GM18507 (cell line): ENCODE data around the gene PYY.
"Not testable (repeated sequence)": the region's sequence is repeated elsewhere in the genome, so short reads cannot be mapped to it uniquely, and the experiment has no call there.

Experiments used
- DNase-seq: peaks from one replicate; pipeline ENCODE4 v3.0.0; 2011; ENCODE audit warnings: low read depth; ENCODE audit not compliant: insufficient read length; ENCODE audit errors: extremely low spot score
- FAIRE-seq: peaks from 2 replicates; lab custom pipeline; 2011; peaks lifted over from hg19 to GRCh38; lab: Jason Lieb, UNC

PYY gene

GRCh38 chr17:43953746-43954145, at the start of gene PYY:
TSS of gene PYY (minus strand) at chr17:43953940. CDS start at chr17:43953483, 457 bp downstream.
- no peak for FAIRE-seq

DNA sequence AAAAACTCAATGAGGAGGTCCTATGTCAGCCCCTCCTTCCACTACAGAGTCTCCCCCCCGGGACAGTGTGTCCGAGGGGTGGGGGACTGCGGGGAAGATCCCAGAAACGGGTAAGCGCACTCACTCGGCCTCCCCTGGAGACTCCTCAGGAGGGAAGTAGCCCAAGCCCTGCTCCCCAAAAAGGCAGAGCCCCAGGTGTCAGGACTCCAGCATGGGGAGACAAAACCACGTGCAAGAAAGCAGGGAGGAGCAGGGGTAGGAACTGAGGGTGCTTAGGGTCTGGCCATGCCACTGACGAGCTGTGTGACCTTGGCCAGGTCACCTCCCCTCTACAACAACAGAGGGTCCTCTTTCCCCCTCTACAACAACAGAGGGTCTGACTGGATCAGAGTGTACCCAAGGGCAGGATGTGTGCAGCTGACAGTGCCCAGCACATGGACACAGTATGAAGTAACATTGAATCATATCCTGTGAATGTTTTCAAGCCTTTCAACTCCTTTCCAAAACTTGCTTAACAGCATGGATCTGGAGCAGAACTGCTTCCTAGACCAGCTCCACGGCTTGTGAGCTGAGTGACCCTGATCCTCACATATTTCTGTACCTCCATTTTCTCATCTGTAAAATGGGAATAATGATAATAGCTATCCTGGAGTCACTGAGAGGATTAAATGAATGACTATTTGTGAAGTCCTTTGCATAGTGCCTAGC, 48.6 kb upstream of the PYY start:
- no peak for FAIRE-seq
- DNase-seq: no peak

More at GRCh38 chr17:43953746-43954145, at the start of gene PYY:
- no peak for DNase-seq

- DNase-seq (no peak), FAIRE-seq (no peak)
Measured at GRCh38 chr17:44001461-44001920, 47.8 kb upstream of the PYY start.

DNA sequence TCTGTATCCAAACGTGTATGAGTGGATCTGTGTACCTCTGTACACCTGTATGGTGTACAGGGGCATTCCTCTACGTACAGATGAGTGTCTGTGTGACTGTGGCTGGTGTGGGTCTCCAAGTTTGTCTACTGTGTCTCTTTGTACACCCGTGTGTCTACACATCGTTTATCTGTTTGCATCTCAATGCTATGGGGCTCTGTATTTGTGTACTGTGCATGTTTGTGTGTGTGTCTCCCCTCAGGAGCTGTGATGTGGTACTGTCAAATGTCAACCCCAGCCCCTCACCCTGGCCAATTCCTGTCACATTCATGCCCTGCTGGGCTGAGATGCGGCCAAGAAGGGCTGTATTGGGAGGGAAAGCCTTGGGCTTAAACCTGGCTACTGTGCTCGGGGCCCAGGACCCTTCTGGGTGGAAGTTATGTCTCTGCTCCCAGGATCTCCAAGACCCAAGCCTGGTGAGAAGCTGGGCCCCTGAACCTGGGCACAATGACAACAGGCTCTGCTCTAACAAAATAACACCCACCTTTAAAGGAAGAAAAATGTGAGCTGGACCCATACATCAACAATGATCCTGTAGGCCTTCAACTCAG, 47.2 kb upstream of the PYY start:
- DNase-seq (no peak), FAIRE-seq (no peak)

DNA sequence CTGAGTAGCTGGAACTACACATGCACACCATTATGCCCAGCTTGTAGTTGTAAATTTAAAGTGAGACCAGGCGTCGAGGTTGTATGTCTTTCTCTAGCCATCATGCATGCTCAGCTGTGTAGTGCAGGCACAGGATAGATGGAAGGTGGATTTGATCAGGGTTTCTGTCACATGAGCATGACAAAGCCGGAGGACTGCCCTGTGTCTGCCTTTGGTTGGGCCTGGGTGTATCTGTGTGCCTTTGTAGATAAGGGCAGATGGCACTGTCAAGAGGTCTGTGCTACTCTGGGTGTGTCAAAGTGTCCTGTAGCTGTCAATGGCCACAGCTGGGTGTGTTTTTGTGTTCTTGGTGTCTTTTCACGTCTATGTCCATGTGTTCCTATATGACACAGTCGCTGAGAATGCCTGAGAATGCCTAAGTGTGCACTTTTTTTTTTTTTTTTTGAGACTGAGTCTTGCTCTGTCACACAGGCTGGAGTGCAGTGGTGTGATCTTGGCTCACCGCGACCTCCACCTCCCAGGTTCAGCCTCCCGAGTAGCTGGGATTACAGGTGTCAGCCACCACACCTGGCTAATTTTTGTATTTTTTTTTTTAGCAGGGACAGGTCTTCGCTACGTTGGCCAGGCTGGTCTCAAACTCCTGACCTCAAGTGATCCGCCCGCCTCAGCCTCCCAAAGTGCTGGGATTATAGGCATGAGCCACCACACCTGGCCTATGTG, 46.6 kb upstream of the PYY start:
- DNase-seq (no peak), FAIRE-seq (no peak)

GRCh38 chr17:43999024-43999423, 45.3 kb upstream of the PYY start:
- no peak for DNase-seq
- FAIRE-seq: no peak

DNA sequence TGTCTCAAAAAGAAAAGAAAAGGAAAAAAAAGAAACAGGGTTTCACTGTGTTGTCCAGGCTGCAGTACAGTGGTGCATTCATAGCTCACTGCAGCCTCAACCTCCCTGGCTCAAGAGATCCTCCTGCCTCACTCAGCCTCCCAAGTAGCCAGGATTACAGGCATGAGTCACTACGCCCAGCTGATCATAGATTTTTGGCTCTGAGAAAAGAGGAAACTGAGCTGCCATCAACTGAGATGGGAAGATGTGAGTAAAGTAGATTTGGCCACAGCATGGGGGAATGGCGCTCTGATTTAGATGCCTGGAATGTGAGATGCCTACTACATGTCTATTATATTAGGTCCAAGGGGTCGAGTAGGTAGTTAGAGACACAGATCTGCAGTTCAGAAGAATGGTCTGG, 44.8 kb upstream of the PYY start:
- DNase-seq: no peak
- FAIRE-seq: no peak

DNA sequence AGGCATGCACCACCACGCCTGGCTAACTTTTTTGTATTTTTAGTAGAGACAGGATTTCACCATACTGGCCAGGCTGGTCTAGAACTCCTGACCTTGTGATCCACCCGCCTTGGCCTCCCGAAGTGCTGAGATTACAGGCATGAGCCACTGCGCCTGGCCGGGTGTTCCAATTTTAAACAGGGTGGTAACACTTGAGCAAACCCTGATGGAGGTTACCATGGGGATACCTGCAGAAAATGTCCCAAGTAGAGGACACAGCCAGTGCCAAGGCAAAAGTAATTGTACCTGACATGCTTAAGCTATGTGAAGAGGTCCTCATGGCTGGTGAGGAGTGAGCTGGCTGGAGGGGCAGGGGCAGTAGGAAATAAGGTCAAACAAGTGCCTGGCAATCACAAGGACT, 43.4 kb upstream of the PYY start:
- DNase-seq, FAIRE-seq: not testable (repeated sequence)

DNA sequence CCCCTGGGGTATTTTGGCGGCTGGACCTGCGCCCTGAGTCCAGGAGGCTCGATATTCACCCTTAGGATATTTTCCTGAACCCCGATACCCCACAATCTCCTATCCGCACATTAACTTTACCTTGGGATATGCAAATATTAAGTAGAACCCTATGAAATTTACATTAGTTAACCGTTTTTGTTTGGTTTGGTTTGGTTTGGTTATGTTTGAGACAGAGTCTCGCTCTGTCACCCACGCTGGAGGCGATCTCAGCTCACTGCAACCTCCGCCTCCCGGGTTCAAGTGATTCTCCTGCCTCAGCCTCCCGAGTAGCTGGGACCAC, 41.4 kb upstream of the PYY start:
- FAIRE-seq (no peak), DNase-seq (no peak)

DNA sequence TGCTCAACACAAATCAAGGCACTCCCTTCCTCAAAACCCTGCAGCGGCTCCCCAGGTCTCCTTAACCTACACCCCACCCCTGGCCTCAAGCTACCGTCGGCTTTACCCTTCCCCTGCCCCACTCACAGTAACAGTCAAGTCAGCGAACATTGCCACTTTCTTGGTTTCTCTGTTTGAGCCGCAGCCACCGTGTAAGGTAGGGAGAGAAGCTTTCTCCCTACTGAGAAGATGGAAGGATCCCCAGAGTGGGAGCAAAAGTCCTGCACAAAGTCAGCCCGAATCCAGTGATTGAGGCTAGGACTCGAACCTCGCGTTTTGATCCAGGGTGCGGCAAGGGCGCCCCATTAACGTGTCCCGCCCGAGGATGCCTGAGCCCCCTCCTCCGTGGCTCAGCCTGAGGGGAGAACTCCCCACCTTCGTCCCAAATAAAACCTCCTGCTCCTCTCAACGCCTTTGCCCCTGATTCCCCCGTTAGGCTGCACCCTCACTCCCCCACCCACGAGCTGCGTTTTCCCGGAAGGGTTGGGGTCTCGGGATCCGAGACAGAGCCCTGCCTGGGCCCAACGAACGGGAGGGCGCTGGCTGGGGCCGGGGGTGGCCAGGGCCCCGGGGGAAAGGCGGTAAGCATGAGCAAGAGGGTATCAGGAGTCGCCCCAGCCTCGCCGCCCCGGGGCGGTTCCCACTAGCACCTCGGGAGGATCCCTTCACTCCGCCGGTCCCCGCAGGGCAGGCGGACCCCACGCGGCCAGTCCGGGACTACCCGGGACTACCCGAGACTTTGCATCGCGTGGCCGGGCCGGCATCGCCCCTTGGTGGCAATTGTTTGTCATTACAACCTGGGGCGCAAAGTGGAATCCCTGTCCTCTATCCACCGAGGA, 40.8 kb upstream of the PYY start:
- FAIRE-seq: no peak
- peak; percentile 51 for DNase-seq

- DNase-seq: no peak
- no peak for FAIRE-seq
Measured at GRCh38 chr17:43992641-43993040, 38.9 kb upstream of the PYY start.

DNA sequence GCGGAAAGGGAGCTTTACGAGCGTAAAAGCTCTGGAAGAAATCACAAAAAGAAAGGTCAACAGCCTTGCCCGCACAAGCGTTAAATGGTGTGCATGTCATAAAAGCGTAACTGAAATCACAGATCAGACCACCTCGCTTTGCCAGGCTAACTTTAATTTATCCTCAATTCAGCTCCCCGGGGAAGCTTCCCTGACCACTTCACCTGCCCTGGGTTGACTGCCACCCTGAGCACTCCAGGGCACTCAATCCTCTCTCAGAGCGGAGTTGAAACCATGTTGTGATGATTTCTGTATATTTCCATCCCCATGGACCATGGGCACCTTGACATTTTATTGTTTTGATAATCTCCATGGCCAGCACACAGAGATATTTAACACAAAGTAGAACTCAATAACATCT, 34.6 kb upstream of the PYY start:
- no peak for DNase-seq
- FAIRE-seq: no peak

- no peak for DNase-seq
- no peak for FAIRE-seq
Measured at GRCh38 chr17:43987131-43988021, 33.6 kb upstream of the PYY start.

- no peak for FAIRE-seq
- no peak for DNase-seq
Measured at GRCh38 chr17:43986225-43986981, 32.7 kb upstream of the PYY start.

- no peak for FAIRE-seq
Measured at GRCh38 chr17:43984521-43984920, 30.8 kb upstream of the PYY start.

DNA sequence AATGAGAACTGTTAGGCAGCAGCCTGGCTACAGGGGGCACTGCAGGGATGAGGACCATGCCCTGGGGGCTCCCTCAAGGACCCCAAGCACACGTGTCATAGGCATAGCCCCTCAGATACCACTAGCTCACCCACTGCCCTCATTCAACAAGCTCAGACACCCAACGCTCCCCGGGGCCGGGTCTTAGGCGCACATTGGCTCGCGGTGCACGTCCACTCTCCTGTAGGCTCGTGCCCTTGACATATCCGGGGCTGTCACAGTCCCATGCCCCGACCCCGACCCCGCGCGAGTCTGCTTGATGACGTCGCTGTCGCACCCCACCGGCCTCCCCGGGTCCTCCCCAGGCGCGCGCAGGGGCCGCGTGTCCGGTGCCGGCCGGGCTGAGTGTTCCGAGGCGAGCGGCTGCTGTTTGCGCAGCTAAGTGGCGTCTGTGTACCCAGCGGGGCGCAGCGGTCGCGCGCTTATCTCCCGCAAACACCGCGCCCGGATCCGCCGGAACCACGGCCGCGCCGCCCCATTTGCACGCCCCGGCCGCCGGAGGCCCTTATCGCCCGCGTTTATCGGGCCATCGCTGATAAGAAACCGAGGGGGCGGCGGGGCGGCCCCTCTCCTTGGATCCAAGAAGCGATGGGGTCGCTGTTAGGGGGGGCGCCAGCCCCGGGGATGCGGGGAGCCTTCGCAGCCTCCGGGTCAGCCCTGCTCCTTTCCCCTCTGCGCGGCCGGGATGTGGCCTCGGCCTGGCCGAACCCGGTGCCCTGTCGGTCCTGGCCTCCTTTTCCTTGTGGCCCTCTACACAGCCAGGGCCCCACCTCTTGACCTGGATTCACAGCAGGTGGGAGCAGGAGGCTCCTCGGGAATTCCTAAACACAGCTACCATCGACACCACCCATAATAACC, 30.0 kb upstream of the PYY start:
- no peak for FAIRE-seq
- no peak for DNase-seq

More at GRCh38 chr17:43984521-43984920, 30.8 kb upstream of the PYY start:
- no peak for DNase-seq

DNA sequence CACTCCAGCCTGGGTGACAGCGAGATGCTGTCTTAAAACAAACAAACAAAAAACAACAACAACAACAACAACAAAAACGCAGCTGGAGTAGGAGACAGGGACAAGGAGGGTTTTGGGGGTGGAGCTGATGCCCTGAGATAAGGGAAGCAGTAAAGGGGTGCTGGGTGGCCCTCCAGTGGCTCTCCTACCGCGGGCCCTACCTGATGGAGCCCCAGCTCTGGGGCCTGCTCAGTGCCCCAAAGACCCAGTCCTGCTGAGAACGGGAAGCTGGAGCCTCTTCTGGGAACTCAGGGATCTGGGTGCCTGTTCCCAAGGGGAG, 29.4 kb upstream of the PYY start:
- DNase-seq: no peak
- no peak for FAIRE-seq
